ENCODE measurements around the gene PSME3IP1.

Gene PSME3IP1

DNA sequence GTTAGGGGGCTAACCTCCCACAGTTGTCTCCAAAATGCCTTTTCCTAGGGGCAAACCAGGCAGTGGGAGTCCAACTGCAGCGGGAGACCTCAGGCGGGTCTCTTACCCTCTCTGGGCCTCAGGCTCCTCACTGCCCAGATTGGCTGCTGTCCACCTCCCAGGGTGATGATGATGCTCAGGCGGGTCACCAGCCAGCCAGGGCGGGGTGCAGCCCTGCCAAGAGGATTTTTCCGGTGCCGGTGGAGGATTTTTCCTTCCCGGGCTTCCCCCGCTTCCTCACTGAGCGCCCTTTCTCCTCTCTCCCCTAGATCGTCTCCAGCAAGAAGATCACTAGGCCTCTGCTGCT, 70.7 kb downstream of the PSME3IP1 start:
- no peak for TF ChIP-seq FOXP2 (optimal IDR thresholded peaks at IDR 0.05; ENCODE audit: borderline replicate concordance, extremely low read depth, extremely low read length, insufficient read depth)
- TF ChIP-seq, protein P1, sequence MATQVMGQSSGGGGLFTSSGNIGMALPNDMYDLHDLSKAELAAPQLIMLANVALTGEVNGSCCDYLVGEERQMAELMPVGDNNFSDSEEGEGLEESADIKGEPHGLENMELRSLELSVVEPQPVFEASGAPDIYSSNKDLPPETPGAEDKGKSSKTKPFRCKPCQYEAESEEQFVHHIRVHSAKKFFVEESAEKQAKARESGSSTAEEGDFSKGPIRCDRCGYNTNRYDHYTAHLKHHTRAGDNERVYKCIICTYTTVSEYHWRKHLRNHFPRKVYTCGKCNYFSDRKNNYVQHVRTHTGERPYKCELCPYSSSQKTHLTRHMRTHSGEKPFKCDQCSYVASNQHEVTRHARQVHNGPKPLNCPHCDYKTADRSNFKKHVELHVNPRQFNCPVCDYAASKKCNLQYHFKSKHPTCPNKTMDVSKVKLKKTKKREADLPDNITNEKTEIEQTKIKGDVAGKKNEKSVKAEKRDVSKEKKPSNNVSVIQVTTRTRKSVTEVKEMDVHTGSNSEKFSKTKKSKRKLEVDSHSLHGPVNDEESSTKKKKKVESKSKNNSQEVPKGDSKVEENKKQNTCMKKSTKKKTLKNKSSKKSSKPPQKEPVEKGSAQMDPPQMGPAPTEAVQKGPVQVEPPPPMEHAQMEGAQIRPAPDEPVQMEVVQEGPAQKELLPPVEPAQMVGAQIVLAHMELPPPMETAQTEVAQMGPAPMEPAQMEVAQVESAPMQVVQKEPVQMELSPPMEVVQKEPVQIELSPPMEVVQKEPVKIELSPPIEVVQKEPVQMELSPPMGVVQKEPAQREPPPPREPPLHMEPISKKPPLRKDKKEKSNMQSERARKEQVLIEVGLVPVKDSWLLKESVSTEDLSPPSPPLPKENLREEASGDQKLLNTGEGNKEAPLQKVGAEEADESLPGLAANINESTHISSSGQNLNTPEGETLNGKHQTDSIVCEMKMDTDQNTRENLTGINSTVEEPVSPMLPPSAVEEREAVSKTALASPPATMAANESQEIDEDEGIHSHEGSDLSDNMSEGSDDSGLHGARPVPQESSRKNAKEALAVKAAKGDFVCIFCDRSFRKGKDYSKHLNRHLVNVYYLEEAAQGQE (IDR thresholded peaks at IDR 0.05; ENCODE audit: insufficient read depth in 1 of 2, low read depth in 2 of 2, low read length in 2 of 2): no peak
- TF ChIP-seq TAF1 (IDR thresholded peaks at IDR 0.05; ENCODE audit: borderline replicate concordance, insufficient read depth, low read length): no peak
- TF ChIP-seq POLR2AphosphoS5 (IDR thresholded peaks at IDR 0.05; ENCODE audit: low read depth, low read length): no peak
- no peak for TF ChIP-seq SIN3A (IDR thresholded peaks at IDR 0.05; ENCODE audit: borderline replicate concordance, insufficient read depth, low read length)

DNA sequence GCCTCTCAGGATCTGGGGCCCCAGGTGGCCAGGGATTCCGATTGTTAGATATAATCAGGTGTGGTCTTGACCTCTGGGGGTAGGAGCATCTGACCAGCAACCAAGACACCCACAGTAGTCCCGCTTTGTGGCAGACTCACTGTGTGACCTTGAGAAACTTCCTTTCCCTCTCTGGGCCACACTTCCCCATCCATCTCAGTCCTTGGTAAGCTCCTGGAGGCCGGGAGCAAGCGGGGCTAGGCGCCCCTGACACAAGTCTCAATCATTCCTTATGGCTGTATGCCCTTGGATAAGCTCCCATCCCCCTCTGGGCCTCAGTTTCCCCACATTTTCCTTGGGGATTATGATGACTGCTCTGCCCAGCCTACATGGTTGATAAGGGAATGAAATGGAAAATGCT, 72.2 kb downstream of the PSME3IP1 start:
- TF ChIP-seq, protein P1 (IDR thresholded peaks at IDR 0.05; ENCODE audit: insufficient read depth in 1 of 2, low read depth in 2 of 2, low read length in 2 of 2): no peak
- TF ChIP-seq POLR2AphosphoS5 (IDR thresholded peaks at IDR 0.05; ENCODE audit: low read depth, low read length) (no peak), SIN3A (IDR thresholded peaks at IDR 0.05; ENCODE audit: borderline replicate concordance, insufficient read depth, low read length) (no peak), TAF1 (IDR thresholded peaks at IDR 0.05; ENCODE audit: borderline replicate concordance, insufficient read depth, low read length) (no peak), FOXP2 (optimal IDR thresholded peaks at IDR 0.05; ENCODE audit: borderline replicate concordance, extremely low read depth, extremely low read length, insufficient read depth) (no peak)

DNA sequence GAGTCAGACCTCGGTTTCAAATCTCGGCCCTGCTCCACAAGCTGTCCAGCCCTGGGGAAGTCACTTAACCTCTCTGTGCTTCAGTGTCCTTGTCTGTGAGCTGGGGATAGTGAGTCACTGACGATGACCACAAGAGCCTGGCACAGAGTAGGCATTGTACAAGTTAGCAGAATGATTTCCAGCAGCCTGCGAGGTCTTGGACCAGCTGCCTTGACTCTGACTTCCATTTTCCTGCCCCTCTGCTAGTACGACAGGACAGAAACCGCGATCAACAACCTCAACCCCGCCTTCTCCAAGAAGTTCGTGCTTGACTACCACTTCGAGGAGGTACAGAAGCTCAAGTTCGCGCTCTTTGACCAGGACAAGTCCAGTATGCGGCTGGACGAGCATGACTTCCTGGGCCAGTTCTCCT, 72.8 kb downstream of the PSME3IP1 start:
- no peak for TF ChIP-seq POLR2AphosphoS5 (IDR thresholded peaks at IDR 0.05; ENCODE audit: low read depth, low read length)
- no peak for TF ChIP-seq TAF1 (IDR thresholded peaks at IDR 0.05; ENCODE audit: borderline replicate concordance, insufficient read depth, low read length)
- TF ChIP-seq SIN3A (IDR thresholded peaks at IDR 0.05; ENCODE audit: borderline replicate concordance, insufficient read depth, low read length): no peak
- no peak for TF ChIP-seq FOXP2 (optimal IDR thresholded peaks at IDR 0.05; ENCODE audit: borderline replicate concordance, extremely low read depth, extremely low read length, insufficient read depth)
- TF ChIP-seq, protein P1 (IDR thresholded peaks at IDR 0.05; ENCODE audit: insufficient read depth in 1 of 2, low read depth in 2 of 2, low read length in 2 of 2): no peak

DNA sequence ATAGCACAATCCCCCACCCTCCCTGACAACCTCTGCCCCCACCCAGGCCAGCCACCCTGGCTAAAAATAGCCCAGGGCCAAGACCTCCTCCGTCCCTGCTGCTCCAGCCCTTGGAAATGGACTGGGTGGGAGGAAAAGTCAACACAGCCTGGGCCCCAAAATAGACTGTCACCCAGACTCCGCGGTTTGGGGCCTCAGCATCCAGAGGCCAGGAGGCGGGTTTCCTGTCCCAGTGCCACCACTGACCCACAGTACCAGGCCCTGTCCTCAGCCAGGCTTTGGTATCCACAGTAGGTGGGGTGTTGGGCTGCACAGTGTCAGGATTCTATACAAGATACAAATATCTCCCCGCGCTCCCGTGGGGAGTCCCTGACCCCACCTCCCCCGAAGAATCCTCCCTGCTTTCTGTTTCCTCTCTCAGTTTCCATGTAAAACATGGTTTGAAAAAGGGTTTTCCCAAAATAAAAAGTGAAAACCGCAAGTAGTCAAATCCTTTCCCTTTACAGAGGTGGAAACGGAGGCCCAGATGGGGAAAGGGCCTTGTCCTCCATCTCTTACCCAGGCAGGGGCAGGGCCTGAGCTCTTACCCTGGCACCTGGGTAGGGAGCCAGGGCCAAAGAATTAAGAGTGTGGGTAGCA, 73.3 kb downstream of the PSME3IP1 start:
- TF ChIP-seq FOXP2 (optimal IDR thresholded peaks at IDR 0.05; ENCODE audit: borderline replicate concordance, extremely low read depth, extremely low read length, insufficient read depth) (no peak), POLR2AphosphoS5 (IDR thresholded peaks at IDR 0.05; ENCODE audit: low read depth, low read length) (no peak), SIN3A (IDR thresholded peaks at IDR 0.05; ENCODE audit: borderline replicate concordance, insufficient read depth, low read length) (no peak), TAF1 (IDR thresholded peaks at IDR 0.05; ENCODE audit: borderline replicate concordance, insufficient read depth, low read length) (no peak)
- TF ChIP-seq, protein P1 (IDR thresholded peaks at IDR 0.05; ENCODE audit: insufficient read depth in 1 of 2, low read depth in 2 of 2, low read length in 2 of 2): no peak

Measured in PFSK-1 (cell line).